ENCODE data around the gene TMC2. TPM values are rescaled to one million over a fixed set of nuclear protein-coding genes. Genes with fewer than 3 reads are reported as not detected.

TMC2 gene
- total and polyA plus RNA-seq, 2 of the 4 experiments (the other 2 are of a cell fraction) = not detected

DNA sequence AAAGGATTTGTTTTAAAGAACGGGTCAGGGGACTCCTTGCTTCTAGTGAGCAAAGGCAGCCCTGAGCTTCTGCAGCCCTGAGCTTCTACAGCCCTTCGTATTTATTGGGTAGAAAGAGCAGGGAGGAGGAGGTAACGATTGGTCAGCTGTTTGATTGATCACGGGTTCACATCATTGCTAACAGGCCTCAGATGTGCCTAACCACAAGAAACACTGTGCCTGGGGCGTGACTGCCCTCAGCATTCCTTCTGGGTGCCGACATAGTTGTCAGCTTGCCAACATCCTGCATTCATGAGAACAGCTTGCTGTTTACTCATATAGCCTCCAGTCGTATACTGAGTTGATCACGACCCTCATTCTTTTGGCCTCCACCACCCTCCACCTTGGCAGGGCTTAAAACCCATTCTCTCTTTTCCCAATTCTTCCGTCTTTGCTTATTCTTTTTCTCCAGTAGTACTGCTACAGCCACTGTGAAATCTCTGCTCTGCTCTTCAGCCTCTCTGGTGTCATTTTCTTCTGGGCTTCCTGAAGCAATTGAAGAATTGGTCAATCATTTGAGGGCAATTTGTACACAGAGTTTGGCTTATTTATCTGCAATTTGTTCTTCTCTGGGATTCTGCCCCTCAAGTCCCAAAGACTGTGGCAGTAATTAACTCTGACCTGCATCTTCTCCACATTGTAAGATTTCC, 90.6 kb downstream of the TMC2 start:
- in situ Hi-C loops (cut with MboI; ENCODE audit: low sequenced_read_pairs) (no loop called here), dilution Hi-C loops (cut with HindIII; ENCODE audit: low sequenced_read_pairs, unreplicated experiment) (no loop called here), intact Hi-C loops (cut with micrococcal nuclease) (no loop called here)
- ATAC-seq (ENCODE audit: low read depth) (no peak; the same call in 1 of the 2 replicates), DNase-seq (peak; percentile 51)
- TF ChIP-seq CEBPB (IDR thresholded peaks at IDR 0.05; ENCODE audit: low read depth, low read length) = no peak
- TF ChIP-seq MAFK (IDR thresholded peaks at IDR 0.05; ENCODE audit: low read depth, low read length) = no peak
- TF ChIP-seq, protein P1, sequence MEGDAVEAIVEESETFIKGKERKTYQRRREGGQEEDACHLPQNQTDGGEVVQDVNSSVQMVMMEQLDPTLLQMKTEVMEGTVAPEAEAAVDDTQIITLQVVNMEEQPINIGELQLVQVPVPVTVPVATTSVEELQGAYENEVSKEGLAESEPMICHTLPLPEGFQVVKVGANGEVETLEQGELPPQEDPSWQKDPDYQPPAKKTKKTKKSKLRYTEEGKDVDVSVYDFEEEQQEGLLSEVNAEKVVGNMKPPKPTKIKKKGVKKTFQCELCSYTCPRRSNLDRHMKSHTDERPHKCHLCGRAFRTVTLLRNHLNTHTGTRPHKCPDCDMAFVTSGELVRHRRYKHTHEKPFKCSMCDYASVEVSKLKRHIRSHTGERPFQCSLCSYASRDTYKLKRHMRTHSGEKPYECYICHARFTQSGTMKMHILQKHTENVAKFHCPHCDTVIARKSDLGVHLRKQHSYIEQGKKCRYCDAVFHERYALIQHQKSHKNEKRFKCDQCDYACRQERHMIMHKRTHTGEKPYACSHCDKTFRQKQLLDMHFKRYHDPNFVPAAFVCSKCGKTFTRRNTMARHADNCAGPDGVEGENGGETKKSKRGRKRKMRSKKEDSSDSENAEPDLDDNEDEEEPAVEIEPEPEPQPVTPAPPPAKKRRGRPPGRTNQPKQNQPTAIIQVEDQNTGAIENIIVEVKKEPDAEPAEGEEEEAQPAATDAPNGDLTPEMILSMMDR (conservative IDR thresholded peaks at IDR 0.05; ENCODE audit: low read depth, low read length) = no peak
- no peak for TF ChIP-seq MAZ (IDR thresholded peaks at IDR 0.05; ENCODE audit: borderline replicate concordance, low read depth, low read length)
- no peak for TF ChIP-seq BHLHE40 (IDR thresholded peaks at IDR 0.05; ENCODE audit: low read depth, low read length)
- TF ChIP-seq NFE2L2 (IDR thresholded peaks at IDR 0.05; ENCODE audit: low read depth, low read length) = no peak
- TF ChIP-seq MXI1 (IDR thresholded peaks at IDR 0.05; ENCODE audit: borderline replicate concordance, low read depth, low read length) = no peak
- TF ChIP-seq RCOR1 (IDR thresholded peaks at IDR 0.05; ENCODE audit: insufficient replicate concordance, low read length) = no peak
- TF ChIP-seq, protein P2, sequence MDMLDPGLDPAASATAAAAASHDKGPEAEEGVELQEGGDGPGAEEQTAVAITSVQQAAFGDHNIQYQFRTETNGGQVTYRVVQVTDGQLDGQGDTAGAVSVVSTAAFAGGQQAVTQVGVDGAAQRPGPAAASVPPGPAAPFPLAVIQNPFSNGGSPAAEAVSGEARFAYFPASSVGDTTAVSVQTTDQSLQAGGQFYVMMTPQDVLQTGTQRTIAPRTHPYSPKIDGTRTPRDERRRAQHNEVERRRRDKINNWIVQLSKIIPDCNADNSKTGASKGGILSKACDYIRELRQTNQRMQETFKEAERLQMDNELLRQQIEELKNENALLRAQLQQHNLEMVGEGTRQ (IDR thresholded peaks at IDR 0.05; ENCODE audit: low read depth, low read length) = no peak
- TF ChIP-seq, protein P3, sequence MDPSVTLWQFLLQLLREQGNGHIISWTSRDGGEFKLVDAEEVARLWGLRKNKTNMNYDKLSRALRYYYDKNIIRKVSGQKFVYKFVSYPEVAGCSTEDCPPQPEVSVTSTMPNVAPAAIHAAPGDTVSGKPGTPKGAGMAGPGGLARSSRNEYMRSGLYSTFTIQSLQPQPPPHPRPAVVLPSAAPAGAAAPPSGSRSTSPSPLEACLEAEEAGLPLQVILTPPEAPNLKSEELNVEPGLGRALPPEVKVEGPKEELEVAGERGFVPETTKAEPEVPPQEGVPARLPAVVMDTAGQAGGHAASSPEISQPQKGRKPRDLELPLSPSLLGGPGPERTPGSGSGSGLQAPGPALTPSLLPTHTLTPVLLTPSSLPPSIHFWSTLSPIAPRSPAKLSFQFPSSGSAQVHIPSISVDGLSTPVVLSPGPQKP (IDR thresholded peaks at IDR 0.05; ENCODE audit: borderline replicate concordance, low read depth, low read length) = no peak
- TF ChIP-seq SMC3 (IDR thresholded peaks at IDR 0.05; ENCODE audit: low read depth, low read length) = no peak
- no peak for TF ChIP-seq RFX5 (IDR thresholded peaks at IDR 0.05; ENCODE audit: low read depth, low read length)
- TF ChIP-seq FOS (IDR thresholded peaks at IDR 0.05; ENCODE audit: low read depth, low read length) = no peak
- TF ChIP-seq RAD21 (IDR thresholded peaks at IDR 0.05; ENCODE audit: low read length) = no peak
- no peak for TF ChIP-seq CHD1 (IDR thresholded peaks at IDR 0.05; ENCODE audit: low read depth, low read length)
- no peak for TF ChIP-seq POLR2A (IDR thresholded peaks at IDR 0.05; ENCODE audit: low read depth, low read length)
- Histone ChIP-seq H3K4me1 (ENCODE audit: control insufficient read depth, insufficient read depth, low read length) (no peaks in the 10 kb centered on the region), H3K23ac (ENCODE audit: low read depth, low read length) (no peak overlapping the region), H3K14ac (replicated peaks; ENCODE audit: low read depth, low read length) (no peak overlapping the region), H4K5ac (ENCODE audit: low read depth, low read length) (no peak overlapping the region), H3K27me3 (ENCODE audit: control insufficient read depth, insufficient read depth, low read length) (peaks cover 4% of the 10 kb centered on the region), H2AK9ac (replicated peaks; ENCODE audit: low read depth, low read length, poor library complexity) (no peak overlapping the region), H2AK5ac (ENCODE audit: low read depth, low read length) (no peak overlapping the region), H2AFZ (replicated peaks; ENCODE audit: low read length, poor library complexity) (no peak overlapping the region), H2BK15ac (ENCODE audit: low read depth, low read length) (no peak overlapping the region), H4K8ac (ENCODE audit: low read depth in 2 of 2, low read length in 2 of 2) (no peak overlapping the region), H3K9me1 (ENCODE audit: insufficient read depth, low read length) (no peaks in the 10 kb centered on the region), H2BK5ac (ENCODE audit: low read depth, low read length, poor library complexity, severe bottlenecking) (no peak overlapping the region), H3K9me3 (ENCODE audit: control insufficient read depth, insufficient read depth, low read length) (peaks cover 7% of the 10 kb centered on the region), H4K91ac (ENCODE audit: insufficient read depth, low read depth, low read length) (no peak overlapping the region), H3K56ac (ENCODE audit: extremely low read depth, insufficient read depth, low read length) (no peak overlapping the region), H3K18ac (ENCODE audit: low read depth, low read length) (no peak overlapping the region), H3K27ac (ENCODE audit: insufficient read depth, low read length) (no peak overlapping the region), H3K9ac (ENCODE audit: low read depth, low read length) (no peak overlapping the region), H3K79me1 (ENCODE audit: low read depth in 1 of 2, low read length in 2 of 2) (no peaks in the 10 kb centered on the region), H3K4me2 (ENCODE audit: low read depth, low read length) (no peak overlapping the region), H2BK20ac (ENCODE audit: low read depth, low read length) (no peak overlapping the region), H3K4me3 (ENCODE audit: insufficient read depth, low read depth, low read length) (no peak overlapping the region), H2BK120ac (ENCODE audit: low read depth, low read length) (no peak overlapping the region), H3K4ac (ENCODE audit: low read depth, low read length) (no peak overlapping the region), H4K20me1 (ENCODE audit: insufficient read depth, low read length) (no peaks in the 10 kb centered on the region), H3K36me3 (ENCODE audit: control insufficient read depth, insufficient read depth, low read length) (no peaks in the 10 kb centered on the region)
- CTCF ChIA-PET = no interaction called here
- no TSS peak for BruUV-seq (replicated peaks)
- WGBS, 2 experiments (ENCODE audit: extremely low coverage in 2 of 2, insufficient read length in 1 of 2) = 43% methylated on average over 5 of the region's 9 CpGs; no CpG with 5 or more reads in 1 of the 2 experiments
- POLR2A ChIA-PET (ENCODE audit: unreplicated experiment) = no interaction called here
